WTC11 (cell line): Measurements from ENCODE around the gene SH3BP5L. TPM values are rescaled to one million over a fixed set of nuclear protein-coding genes. Genes with fewer than 3 reads are reported as not detected.

Experiments
- ATAC-seq: fragments of 200-7000 bp; cut with Tn5 transposase; 2 replicates; pipeline ENCODE4 v1.10.0; 2021; ENCODE audit warnings: mild to moderate bottlenecking, moderate library complexity
- CTCF ChIA-PET: fragments of 300-600 bp; sonication (Branson Sonifier 250); formaldehyde crosslinking; loops from one replicate; lab custom pipeline; 2021; ENCODE audit warnings: antibody characterized with exemption; lab: Charles Lee
- POLR2A ChIA-PET: fragments of 350-600 bp; sonication (Branson Sonifier 250); formaldehyde crosslinking; loops from one replicate; lab custom pipeline; 2021; ENCODE audit warnings: antibody characterized with exemption; lab: Charles Lee
- DNase-seq: peaks from one replicate; pipeline ENCODE4 v3.0.0; 2021; ENCODE audit warnings: low spot score
- H3K27ac Mint-ChIP-seq: 2 replicates; pipeline ENCODE4 v1.8.0; 2021; ENCODE audit warnings: mixed read lengths
- H3K27me3 Mint-ChIP-seq: 2 replicates; pipeline ENCODE4 v1.8.0; 2021; ENCODE audit warnings: low read depth, mild to moderate bottlenecking, moderate library complexity, mixed read lengths
- H3K36me3 Mint-ChIP-seq: 2 replicates; pipeline ENCODE4 v1.8.0; 2021; ENCODE audit warnings: mixed read lengths
- H3K4me1 Mint-ChIP-seq: 2 replicates; pipeline ENCODE4 v1.8.0; 2022; ENCODE audit warnings: mixed read lengths
- H3K4me3 Mint-ChIP-seq: 2 replicates; pipeline ENCODE4 v1.8.0; 2021; ENCODE audit warnings: mild to moderate bottlenecking, moderate library complexity, mixed read lengths
- H3K9me3 Mint-ChIP-seq: 2 replicates; pipeline ENCODE4 v1.8.0; 2021; ENCODE audit warnings: mixed read lengths
- AFF4 ChIP-seq: sonication (generic); formaldehyde crosslinking; IDR thresholded peaks from 2 replicates; pipeline ENCODE4 v1.8.1; 2023; ENCODE audit warnings: mild to moderate bottlenecking, missing genetic modification reagents, borderline replicate concordance
- ATF3 ChIP-seq: sonication (generic); formaldehyde crosslinking; conservative IDR thresholded peaks from 2 replicates; pipeline ENCODE4 v1.8.1; 2022; ENCODE audit warnings: mild to moderate bottlenecking, missing genetic modification reagents
- CBFB ChIP-seq: sonication (generic); formaldehyde crosslinking; IDR thresholded peaks from 2 replicates; pipeline ENCODE4 v1.8.1; 2022; ENCODE audit warnings: mild to moderate bottlenecking, low read depth, missing genetic modification reagents
- CREM ChIP-seq: sonication (generic); formaldehyde crosslinking; IDR thresholded peaks from 2 replicates; pipeline ENCODE4 v1.8.1; 2022; ENCODE audit warnings: mild to moderate bottlenecking, missing genetic modification reagents, moderate library complexity
- E2F4 ChIP-seq: sonication (generic); formaldehyde crosslinking; IDR thresholded peaks from 2 replicates; pipeline ENCODE4 v1.8.1; 2022; ENCODE audit warnings: low read depth, mild to moderate bottlenecking, moderate library complexity, missing genetic modification reagents, borderline replicate concordance
- ELF4 ChIP-seq: sonication (generic); formaldehyde crosslinking; IDR thresholded peaks from 2 replicates; pipeline ENCODE4 v1.8.1; 2022; ENCODE audit warnings: low read depth, mild to moderate bottlenecking, moderate library complexity, missing genetic modification reagents
- GABPB1 ChIP-seq: sonication (generic); formaldehyde crosslinking; IDR thresholded peaks from 2 replicates; pipeline ENCODE4 v1.8.1; 2023; ENCODE audit warnings: mild to moderate bottlenecking, missing genetic modification reagents
- IRF2 ChIP-seq: sonication (generic); formaldehyde crosslinking; IDR thresholded peaks from 2 replicates; pipeline ENCODE4 v1.8.0; 2022; ENCODE audit warnings: low read depth, missing genetic modification reagents, borderline replicate concordance
- MLX ChIP-seq: sonication (generic); formaldehyde crosslinking; IDR thresholded peaks from 2 replicates; pipeline ENCODE4 v1.8.1; 2023; ENCODE audit warnings: mild to moderate bottlenecking, missing genetic modification reagents, moderate library complexity
- MYBL2 ChIP-seq: sonication (generic); formaldehyde crosslinking; IDR thresholded peaks from 2 replicates; pipeline ENCODE4 v1.8.1; 2023; ENCODE audit warnings: mild to moderate bottlenecking, moderate library complexity, missing genetic modification reagents
- RORB ChIP-seq: fragments of 250-450 bp; sonication (Bioruptor Pico); IDR thresholded peaks from 2 replicates; pipeline ENCODE4 v1.9.0; 2021; ENCODE audit warnings: mild to moderate bottlenecking
- TEAD1 ChIP-seq: sonication (generic); formaldehyde crosslinking; IDR thresholded peaks from 2 replicates; pipeline ENCODE4 v1.8.0; 2022; ENCODE audit warnings: mild to moderate bottlenecking, missing genetic modification reagents
- TP53 ChIP-seq: sonication (generic); formaldehyde crosslinking; IDR thresholded peaks from 2 replicates; pipeline ENCODE4 v1.8.1; 2023; ENCODE audit warnings: mild to moderate bottlenecking, missing genetic modification reagents
- ZNF121 ChIP-seq: sonication (generic); formaldehyde crosslinking; IDR thresholded peaks from 2 replicates; pipeline ENCODE4 v1.8.0; 2023; ENCODE audit warnings: missing genetic modification reagents
- ZNF219 ChIP-seq: sonication (generic); formaldehyde crosslinking; IDR thresholded peaks from 2 replicates; pipeline ENCODE4 v1.8.0; 2023; ENCODE audit warnings: missing genetic modification reagents, mild to moderate bottlenecking, borderline replicate concordance
- ZNF416 ChIP-seq: fragments of 250-450 bp; sonication (Bioruptor Pico); IDR thresholded peaks from 2 replicates; pipeline ENCODE4 v1.9.0; 2021; ENCODE audit warnings: mild to moderate bottlenecking, inconsistent platforms
- ZNF423 ChIP-seq: fragments of 250-450 bp; sonication (Bioruptor Pico); IDR thresholded peaks from 2 replicates; pipeline ENCODE4 v2.1.2; 2022; ENCODE audit warnings: mild to moderate bottlenecking, moderate library complexity
- total RNA-seq: library from RNA; stranded (reverse); gene quantifications from 3 replicates; pipeline ENCODE4 v1.2.3, GENCODE V29; 2021
- TF ChIP-seq, protein P1 (sequence below): fragments of 250-450 bp; sonication (Bioruptor Pico); IDR thresholded peaks from 2 replicates; pipeline ENCODE4 v1.9.0; 2021; ENCODE audit warnings: moderate library complexity, mild to moderate bottlenecking, inconsistent platforms, borderline replicate concordance
- TF ChIP-seq, protein P2 (sequence below): sonication (generic); formaldehyde crosslinking; conservative IDR thresholded peaks from 2 replicates; pipeline ENCODE4 v1.8.1; 2023; ENCODE audit warnings: mild to moderate bottlenecking, low read depth, missing genetic modification reagents, moderate library complexity
- TF ChIP-seq, protein P3 (sequence below): sonication (generic); formaldehyde crosslinking; IDR thresholded peaks from 2 replicates; pipeline ENCODE4 v1.8.1; 2023; ENCODE audit warnings: mild to moderate bottlenecking, missing genetic modification reagents

Gene SH3BP5L
- total RNA-seq, 1 experiment from 2014 or later, result 32.9 TPM

GRCh38 chr1:248783367-248783766 lies 42.3 kb downstream of the SH3BP5L start:
- Mint-ChIP-seq H3K4me3 (no peak overlapping the region), H3K27ac (no peak overlapping the region), H3K36me3 (peaks cover 52% of the 10 kb centered on the region), H3K27me3 (peaks cover 10% of the 10 kb centered on the region), H3K4me1 (no peaks in the 10 kb centered on the region), H3K9me3 (peaks cover 93% of the 10 kb centered on the region)
- ChIA-PET POLR2A (no interaction called here), CTCF (no interaction called here)
- TF ChIP-seq E2F4 (CRISPR knock-in tag) (no peak), TP53 (CRISPR knock-in tag) (no peak), TEAD1 (CRISPR knock-in tag) (no peak), ATF3 (CRISPR knock-in tag) (no peak), ZNF219 (CRISPR knock-in tag) (no peak)
- ATAC-seq (no peak), DNase-seq (no peak)

DNA sequence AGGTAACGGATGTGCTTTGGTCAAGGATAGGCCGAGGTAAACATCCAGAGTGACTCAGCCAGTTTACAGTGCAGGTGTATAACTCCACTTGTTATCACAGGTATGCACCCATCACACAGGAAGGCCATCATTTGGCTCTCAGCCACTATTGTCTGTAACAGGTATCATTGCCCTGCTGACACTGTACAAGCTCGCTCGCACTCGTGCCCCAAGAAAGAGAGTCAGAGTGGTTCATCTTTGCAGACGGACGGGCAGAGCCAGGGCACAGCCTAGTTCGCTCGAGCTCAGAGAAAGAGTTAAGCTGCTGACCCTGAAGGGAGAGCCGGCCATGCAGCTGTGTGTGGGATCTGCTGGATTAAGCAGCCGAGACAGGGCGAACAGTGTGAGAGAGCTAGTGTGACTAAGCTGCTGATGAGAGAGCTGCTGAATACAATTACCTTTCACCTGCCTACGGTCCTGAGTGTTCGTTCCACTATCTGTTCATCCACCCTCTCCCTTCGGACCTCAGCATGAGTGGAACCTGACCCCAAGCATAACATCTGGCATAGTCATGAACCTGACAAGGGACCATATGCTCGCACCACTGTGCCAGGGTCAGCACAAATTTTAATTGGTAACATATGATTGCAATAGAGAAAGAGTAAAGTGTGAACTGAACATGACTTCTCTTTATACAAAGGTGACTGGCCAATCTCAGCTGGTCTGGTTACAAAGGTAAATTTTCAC lies 43.1 kb downstream of the SH3BP5L start:
- ChIA-PET POLR2A (no interaction called here), CTCF (interaction anchor here (0.9 kb wide), 1 partner anchor 124 kb away, joined by 3 read pairs; no protein-coding TSS in a partner anchor)
- no peak for TF ChIP-seq ZNF423 (CRISPR knock-in tag)
- TF ChIP-seq GABPB1 (CRISPR knock-in tag), result no peak
- no peak for TF ChIP-seq IRF2
- no peak overlapping the region for H3K4me3 Mint-ChIP-seq
- no peak overlapping the region for H3K27ac Mint-ChIP-seq
- H3K36me3 Mint-ChIP-seq, result peaks cover 57% of the 10 kb centered on the region
- DNase-seq (no peak), ATAC-seq (no peak)
- peaks cover 10% of the 10 kb centered on the region for H3K27me3 Mint-ChIP-seq
- no peaks in the 10 kb centered on the region for H3K4me1 Mint-ChIP-seq
- H3K9me3 Mint-ChIP-seq, result peaks cover 93% of the 10 kb centered on the region

DNA sequence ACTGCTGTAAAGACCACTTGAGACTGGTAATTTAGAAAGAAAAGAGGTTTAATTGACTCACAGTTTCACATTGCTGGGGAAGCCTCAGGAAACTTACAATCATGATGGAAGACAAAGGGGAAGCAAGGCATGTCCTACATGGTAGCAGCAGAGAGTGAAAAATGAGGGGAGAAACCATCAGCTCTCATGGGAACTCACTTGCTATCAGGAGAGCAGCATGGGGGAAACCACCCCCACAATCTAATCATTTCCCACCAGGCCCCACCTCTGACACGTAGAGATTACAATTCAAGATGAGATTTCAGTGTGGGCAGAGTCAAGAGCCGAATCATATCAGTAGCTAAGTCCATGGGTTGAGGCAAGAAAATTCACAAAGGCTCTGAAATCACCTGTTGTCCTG lies 46.4 kb downstream of the SH3BP5L start:
- ATAC-seq, result no peak
- POLR2A ChIA-PET, result no interaction called here
- no peaks in the 10 kb centered on the region for H3K4me1 Mint-ChIP-seq
- H3K9me3 Mint-ChIP-seq, result peaks cover 96% of the 10 kb centered on the region
- no peak overlapping the region for H3K4me3 Mint-ChIP-seq
- TF ChIP-seq CREM (CRISPR knock-in tag) (no peak), RORB (CRISPR knock-in tag) (no peak), ZNF121 (CRISPR knock-in tag) (no peak), ELF4 (CRISPR knock-in tag) (no peak), AFF4 (CRISPR knock-in tag) (no peak), ZNF416 (no peak), MLX (no peak), CBFB (CRISPR knock-in tag) (no peak), MYBL2 (no peak)
- TF ChIP-seq, protein P1, sequence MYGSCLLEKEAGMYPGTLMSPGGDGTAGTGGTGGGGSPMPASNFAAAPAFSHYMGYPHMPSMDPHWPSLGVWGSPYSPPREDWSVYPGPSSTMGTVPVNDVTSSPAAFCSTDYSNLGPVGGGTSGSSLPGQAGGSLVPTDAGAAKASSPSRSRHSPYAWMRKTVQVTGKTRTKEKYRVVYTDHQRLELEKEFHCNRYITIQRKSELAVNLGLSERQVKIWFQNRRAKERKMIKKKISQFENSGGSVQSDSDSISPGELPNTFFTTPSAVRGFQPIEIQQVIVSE (CRISPR knock-in tag), result no peak
- TF ChIP-seq, protein P2, sequence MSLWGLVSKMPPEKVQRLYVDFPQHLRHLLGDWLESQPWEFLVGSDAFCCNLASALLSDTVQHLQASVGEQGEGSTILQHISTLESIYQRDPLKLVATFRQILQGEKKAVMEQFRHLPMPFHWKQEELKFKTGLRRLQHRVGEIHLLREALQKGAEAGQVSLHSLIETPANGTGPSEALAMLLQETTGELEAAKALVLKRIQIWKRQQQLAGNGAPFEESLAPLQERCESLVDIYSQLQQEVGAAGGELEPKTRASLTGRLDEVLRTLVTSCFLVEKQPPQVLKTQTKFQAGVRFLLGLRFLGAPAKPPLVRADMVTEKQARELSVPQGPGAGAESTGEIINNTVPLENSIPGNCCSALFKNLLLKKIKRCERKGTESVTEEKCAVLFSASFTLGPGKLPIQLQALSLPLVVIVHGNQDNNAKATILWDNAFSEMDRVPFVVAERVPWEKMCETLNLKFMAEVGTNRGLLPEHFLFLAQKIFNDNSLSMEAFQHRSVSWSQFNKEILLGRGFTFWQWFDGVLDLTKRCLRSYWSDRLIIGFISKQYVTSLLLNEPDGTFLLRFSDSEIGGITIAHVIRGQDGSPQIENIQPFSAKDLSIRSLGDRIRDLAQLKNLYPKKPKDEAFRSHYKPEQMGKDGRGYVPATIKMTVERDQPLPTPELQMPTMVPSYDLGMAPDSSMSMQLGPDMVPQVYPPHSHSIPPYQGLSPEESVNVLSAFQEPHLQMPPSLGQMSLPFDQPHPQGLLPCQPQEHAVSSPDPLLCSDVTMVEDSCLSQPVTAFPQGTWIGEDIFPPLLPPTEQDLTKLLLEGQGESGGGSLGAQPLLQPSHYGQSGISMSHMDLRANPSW (CRISPR knock-in tag), result no peak
- TF ChIP-seq, protein P3, sequence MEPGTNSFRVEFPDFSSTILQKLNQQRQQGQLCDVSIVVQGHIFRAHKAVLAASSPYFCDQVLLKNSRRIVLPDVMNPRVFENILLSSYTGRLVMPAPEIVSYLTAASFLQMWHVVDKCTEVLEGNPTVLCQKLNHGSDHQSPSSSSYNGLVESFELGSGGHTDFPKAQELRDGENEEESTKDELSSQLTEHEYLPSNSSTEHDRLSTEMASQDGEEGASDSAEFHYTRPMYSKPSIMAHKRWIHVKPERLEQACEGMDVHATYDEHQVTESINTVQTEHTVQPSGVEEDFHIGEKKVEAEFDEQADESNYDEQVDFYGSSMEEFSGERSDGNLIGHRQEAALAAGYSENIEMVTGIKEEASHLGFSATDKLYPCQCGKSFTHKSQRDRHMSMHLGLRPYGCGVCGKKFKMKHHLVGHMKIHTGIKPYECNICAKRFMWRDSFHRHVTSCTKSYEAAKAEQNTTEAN (CRISPR knock-in tag), result no peak
- TF ChIP-seq, all 79 proteins: peak for 0
- Mint-ChIP-seq H3K36me3 (peaks cover 64% of the 10 kb centered on the region), H3K27me3 (peaks cover 12% of the 10 kb centered on the region), H3K27ac (no peak overlapping the region)
- CTCF ChIA-PET, result no interaction called here
- no peak for DNase-seq
